Measurements from ENCODE around the gene RUNX1. TPM values are rescaled to one million over a fixed set of nuclear protein-coding genes. Genes with fewer than 3 reads are reported as not detected.
"Not testable (repeated sequence)": the region's sequence is repeated elsewhere in the genome, so short reads cannot be mapped to it uniquely, and the experiment has no call there.

RUNX1 gene
- polyA plus RNA-seq, 1 donor from 2014 or later: 9.2 TPM

- Mint-ChIP-seq H3K4me1 (peaks cover 0 to 5% (median 4%) of the 10 kb centered on the region in 3 donors), H3K27ac (no peak overlapping the region), H3K4me3 (no peak overlapping the region), H3K27me3 (no peaks in the 10 kb centered on the region), H3K9me3 (no peaks in the 10 kb centered on the region), H3K36me3 (peaks cover 20% of the 10 kb centered on the region)
Observed at GRCh38 chr21:34815831-34816705, 233.0 kb downstream of the RUNX1 start.

DNA sequence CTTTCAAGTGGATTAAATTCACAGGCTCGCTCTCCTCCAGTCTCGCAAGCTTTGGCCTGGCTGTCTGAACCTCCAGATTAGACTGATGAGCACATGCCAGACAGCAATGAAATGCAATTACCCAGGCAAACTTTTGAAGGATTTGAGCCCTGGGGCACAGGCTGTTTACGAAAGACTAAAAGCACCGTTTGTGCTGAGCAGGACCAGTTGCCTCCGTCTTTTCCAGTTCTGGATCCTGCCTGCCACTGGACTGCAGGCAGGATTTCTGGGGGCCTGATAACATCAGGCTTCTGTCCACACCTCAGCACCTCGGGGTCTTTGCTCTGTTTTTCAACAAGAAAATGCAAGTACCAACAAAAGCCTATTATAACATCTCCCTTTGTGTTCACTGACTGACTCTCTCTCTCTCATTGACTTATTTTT is 234.6 kb downstream of the RUNX1 start:
- Mint-ChIP-seq H3K27me3 (no peaks in the 10 kb centered on the region), H3K36me3 (peaks cover 21% of the 10 kb centered on the region), H3K27ac (peak overlapping the region in 1 of 3 donors; percentile 25), H3K4me3 (no peak overlapping the region), H3K4me1 (peaks cover 0 to 5% (median 5%) of the 10 kb centered on the region in 3 donors), H3K9me3 (no peaks in the 10 kb centered on the region)

- no peak overlapping the region for H3K27ac Mint-ChIP-seq
- no peak overlapping the region for H3K4me3 Mint-ChIP-seq
- peaks cover 22% of the 10 kb centered on the region for H3K36me3 Mint-ChIP-seq
- no peaks in the 10 kb centered on the region for H3K9me3 Mint-ChIP-seq
- H3K4me1 Mint-ChIP-seq: peaks cover 5 to 17% (median 10%) of the 10 kb centered on the region in 3 donors
- H3K27me3 Mint-ChIP-seq: no peaks in the 10 kb centered on the region
Observed at GRCh38 chr21:34813266-34813894, 235.7 kb downstream of the RUNX1 start.

DNA sequence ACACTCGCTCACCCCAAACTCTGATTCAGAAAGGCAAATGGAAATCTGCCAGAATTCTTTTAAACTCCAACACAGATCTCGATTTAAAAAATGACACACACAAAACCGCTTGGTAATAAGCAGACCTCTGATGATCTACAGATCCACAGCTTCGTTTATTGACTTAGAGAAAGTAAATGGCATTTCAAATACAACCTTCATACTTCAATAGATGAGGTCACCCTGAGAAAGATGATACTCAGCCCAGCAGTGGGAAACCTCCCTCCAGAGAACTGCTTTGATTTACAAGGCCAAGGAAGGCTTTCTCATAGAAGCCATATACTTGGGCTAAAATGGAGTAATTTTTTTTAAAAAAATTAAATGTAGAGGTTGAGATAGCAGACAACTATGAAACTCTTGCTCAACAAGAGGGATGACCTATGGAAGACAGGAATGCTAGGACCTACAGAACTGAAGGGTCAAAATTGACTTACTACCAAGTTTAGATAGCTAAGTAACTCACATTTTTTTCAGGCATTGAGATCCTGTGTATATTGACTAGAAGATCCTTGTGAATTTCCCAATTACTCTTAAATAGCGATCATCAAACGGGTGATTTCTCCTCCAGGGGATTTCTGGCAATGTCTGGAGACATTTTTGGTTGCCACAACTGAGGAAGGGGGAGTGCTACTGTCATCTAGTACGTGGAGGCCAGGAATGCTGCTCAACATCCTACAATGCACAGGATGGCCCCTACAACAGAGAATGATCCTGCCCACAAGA is 236.4 kb downstream of the RUNX1 start:
- Mint-ChIP-seq H3K4me3 (peak overlapping the region in 1 of 4 donors; percentile 47), H3K4me1 (peaks cover 5 to 21% (median 10%) of the 10 kb centered on the region in 3 donors), H3K27me3 (no peaks in the 10 kb centered on the region), H3K27ac (no peak overlapping the region), H3K36me3 (peaks cover 23% of the 10 kb centered on the region), H3K9me3 (no peaks in the 10 kb centered on the region)

DNA sequence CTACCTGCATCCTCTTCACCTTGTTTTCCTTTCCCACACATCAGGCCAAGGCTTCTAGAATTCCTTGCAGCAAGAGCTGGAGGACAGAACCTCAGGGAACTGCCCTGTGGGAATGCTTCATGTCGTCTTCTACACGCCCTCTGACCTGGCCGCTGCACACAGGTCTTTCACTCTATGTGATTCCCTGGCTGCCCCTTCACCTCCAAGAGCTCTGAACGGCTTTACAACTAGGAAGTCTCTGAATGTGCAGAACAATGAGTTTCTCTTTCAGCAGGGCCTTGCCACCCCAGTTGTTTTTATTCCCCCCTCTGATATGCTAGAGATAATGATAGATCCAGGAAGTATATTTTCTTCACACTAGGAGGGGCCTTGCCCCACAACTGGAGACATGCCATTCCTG is 237.7 kb downstream of the RUNX1 start:
- Mint-ChIP-seq H3K4me3 (peak overlapping the region in 1 of 4 donors; percentile 40), H3K9me3 (peaks cover 0 to 2% (median 0%) of the 10 kb centered on the region in 3 donors), H3K27me3 (no peaks in the 10 kb centered on the region), H3K4me1 (peaks cover 5 to 21% (median 10%) of the 10 kb centered on the region in 3 donors), H3K27ac (peak overlapping the region in 1 of 3 donors; percentile 46), H3K36me3 (peaks cover 20% of the 10 kb centered on the region)

DNA sequence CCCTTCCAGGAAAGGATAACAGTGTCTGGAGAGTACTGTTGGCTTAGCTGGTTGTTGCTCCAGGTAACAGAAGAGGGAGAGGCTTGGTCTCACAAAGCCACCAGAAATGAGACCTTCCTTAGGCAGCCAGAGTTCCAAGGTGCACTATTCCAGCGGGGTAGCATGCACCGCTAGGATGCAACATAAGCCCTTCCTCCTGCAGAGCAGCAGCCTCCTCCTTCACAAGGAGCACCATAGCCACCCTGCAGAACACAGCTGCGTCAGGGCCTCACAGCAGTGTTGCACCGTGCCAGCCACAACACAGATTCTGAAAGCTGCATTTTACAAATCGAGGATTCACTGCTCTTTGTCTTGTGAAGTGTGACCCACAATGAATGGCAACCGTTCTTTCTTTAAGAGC is 238.3 kb downstream of the RUNX1 start:
- H3K4me1 Mint-ChIP-seq: peaks cover 5 to 21% (median 11%) of the 10 kb centered on the region in 3 donors
- H3K27me3 Mint-ChIP-seq: no peaks in the 10 kb centered on the region
- peaks cover 17% of the 10 kb centered on the region for H3K36me3 Mint-ChIP-seq
- no peak overlapping the region for H3K4me3 Mint-ChIP-seq
- H3K9me3 Mint-ChIP-seq: peaks cover 0 to 2% (median 0%) of the 10 kb centered on the region in 3 donors
- no peak overlapping the region for H3K27ac Mint-ChIP-seq

GRCh38 chr21:34809822-34810221 is 239.3 kb downstream of the RUNX1 start:
- Mint-ChIP-seq H3K27ac (no peak overlapping the region), H3K36me3 (peaks cover 16% of the 10 kb centered on the region), H3K4me3 (no peak overlapping the region)

DNA sequence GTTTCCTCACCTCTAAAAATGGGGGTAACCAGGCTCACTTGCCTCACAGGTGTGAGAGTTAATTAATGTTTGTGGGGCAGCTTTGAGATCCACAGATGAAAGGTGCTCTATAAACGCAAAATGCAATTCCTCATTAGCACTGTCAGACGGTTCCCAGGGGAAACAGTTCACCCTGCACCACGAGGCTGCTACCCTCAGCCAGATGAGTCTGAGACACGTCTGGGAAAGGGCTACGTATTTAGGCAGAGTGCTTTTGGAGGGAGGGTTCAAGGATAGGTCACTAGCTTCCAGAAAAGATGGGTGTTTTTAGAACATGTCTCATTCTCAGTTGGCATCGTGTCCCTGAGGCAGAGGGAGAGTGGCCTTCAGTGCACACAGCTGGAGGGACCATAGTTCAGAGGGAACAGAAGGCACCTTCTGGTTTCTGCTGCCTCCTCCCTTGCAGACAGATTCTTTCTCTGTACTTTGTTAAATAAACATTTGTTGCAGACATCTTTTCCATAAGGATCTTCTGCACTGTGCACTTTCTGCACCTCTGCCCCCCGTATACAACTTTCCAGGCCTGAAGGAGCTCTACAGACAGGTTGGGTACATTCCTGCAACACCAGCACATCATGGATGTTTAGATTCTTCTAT is 240.4 kb downstream of the RUNX1 start:
- Mint-ChIP-seq H3K27me3 (no peaks in the 10 kb centered on the region), H3K4me3 (peak overlapping the region in 1 of 4 donors; percentile 75), H3K27ac (no peak overlapping the region), H3K9me3 (peaks cover 0 to 2% (median 0%) of the 10 kb centered on the region in 3 donors), H3K4me1 (peaks cover 11 to 28% (median 26%) of the 10 kb centered on the region in 3 donors), H3K36me3 (peaks cover 14% of the 10 kb centered on the region)

More at GRCh38 chr21:34809822-34810221, 239.3 kb downstream of the RUNX1 start:
- H3K27me3 Mint-ChIP-seq: no peaks in the 10 kb centered on the region
- H3K9me3 Mint-ChIP-seq: peaks cover 0 to 2% (median 0%) of the 10 kb centered on the region in 3 donors
- peaks cover 6 to 21% (median 19%) of the 10 kb centered on the region in 3 donors for H3K4me1 Mint-ChIP-seq

GRCh38 chr21:34807881-34808568 is 241.1 kb downstream of the RUNX1 start:
- peaks cover 14% of the 10 kb centered on the region for H3K36me3 Mint-ChIP-seq
- H3K27me3 Mint-ChIP-seq: no peaks in the 10 kb centered on the region
- peak overlapping the region in 2 of 3 donors; percentile 15 to 62 for H3K27ac Mint-ChIP-seq
- H3K9me3 Mint-ChIP-seq: peaks cover 0 to 2% (median 0%) of the 10 kb centered on the region in 3 donors
- H3K4me3 Mint-ChIP-seq: peak overlapping the region in 1 of 4 donors; percentile 66
- H3K4me1 Mint-ChIP-seq: peaks cover 11 to 28% (median 25%) of the 10 kb centered on the region in 3 donors

DNA sequence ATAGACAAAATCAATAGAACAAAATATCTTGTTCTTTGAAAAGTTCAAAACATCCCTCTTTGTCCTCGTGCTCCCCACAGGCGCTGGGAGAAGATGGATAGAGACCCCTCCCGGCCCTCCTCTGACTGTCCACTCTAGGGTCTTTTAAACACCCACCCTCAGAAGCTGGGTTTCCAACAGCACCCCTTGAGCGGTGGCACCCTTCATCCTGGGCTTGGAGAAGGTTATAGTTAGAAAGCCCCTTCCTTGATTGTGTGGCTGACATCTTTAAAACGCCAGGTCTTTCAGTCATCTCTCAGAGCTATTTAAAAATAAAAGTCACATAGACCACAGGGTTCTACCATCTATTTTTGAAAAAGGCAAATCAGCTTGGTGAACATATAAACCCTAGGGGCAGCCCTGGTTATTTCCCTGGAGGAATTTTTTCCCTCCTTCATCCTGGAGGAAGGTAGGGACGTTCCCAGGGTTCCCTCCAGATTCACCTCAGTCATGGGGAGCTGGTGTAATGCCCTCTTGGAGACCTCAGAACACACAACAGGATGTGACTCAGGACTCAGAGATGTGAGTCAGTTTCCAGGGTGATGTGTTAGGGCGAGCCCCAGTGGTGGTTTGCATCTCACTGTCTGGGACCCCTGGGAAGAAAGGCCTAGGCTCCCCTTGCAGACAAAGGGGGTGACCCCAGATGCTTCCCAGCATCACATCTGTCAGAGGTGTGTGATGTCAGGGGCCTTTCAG is 241.8 kb downstream of the RUNX1 start:
- H3K9me3 Mint-ChIP-seq: peaks cover 0 to 2% (median 0%) of the 10 kb centered on the region in 3 donors
- H3K36me3 Mint-ChIP-seq: peaks cover 14% of the 10 kb centered on the region
- H3K4me1 Mint-ChIP-seq: peaks cover 11 to 28% (median 25%) of the 10 kb centered on the region in 3 donors
- peak overlapping the region in 1 of 4 donors; percentile 70 for H3K4me3 Mint-ChIP-seq
- H3K27ac Mint-ChIP-seq: peak overlapping the region in 2 of 3 donors; percentile 15 to 62
- no peaks in the 10 kb centered on the region for H3K27me3 Mint-ChIP-seq

DNA sequence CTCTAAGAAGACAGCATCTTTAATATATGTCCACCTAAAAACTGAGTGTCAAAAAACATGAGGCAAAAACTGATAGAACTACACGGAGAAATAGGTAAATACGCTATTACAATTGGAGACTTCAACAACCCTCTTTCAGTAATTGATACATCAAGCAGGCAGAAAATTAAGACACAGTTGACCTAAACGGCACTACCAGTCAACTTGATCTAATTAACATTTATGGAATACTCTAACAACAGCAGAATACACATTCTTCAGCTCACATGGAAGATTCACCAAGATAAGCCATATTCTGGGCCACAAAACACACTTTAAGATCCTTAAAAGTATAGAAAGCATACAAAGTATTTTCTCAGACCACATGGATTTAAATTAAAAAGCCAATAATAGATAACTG is 242.7 kb downstream of the RUNX1 start:
- H3K9me3 Mint-ChIP-seq: peaks cover 0 to 2% (median 0%) of the 10 kb centered on the region in 3 donors
- H3K27ac Mint-ChIP-seq: no peak overlapping the region
- peaks cover 12% of the 10 kb centered on the region for H3K36me3 Mint-ChIP-seq
- peaks cover 11 to 30% (median 23%) of the 10 kb centered on the region in 3 donors for H3K4me1 Mint-ChIP-seq
- no peaks in the 10 kb centered on the region for H3K27me3 Mint-ChIP-seq
- H3K4me3 Mint-ChIP-seq: no peak overlapping the region

GRCh38 chr21:34805157-34805556 is 243.9 kb downstream of the RUNX1 start:
- Mint-ChIP-seq H3K4me3 (no peak overlapping the region), H3K4me1 (peaks cover 11 to 30% (median 23%) of the 10 kb centered on the region in 3 donors), H3K36me3 (peaks cover 10% of the 10 kb centered on the region), H3K27me3 (no peaks in the 10 kb centered on the region), H3K9me3 (peaks cover 0 to 2% (median 0%) of the 10 kb centered on the region in 3 donors), H3K27ac (no peak overlapping the region)

DNA sequence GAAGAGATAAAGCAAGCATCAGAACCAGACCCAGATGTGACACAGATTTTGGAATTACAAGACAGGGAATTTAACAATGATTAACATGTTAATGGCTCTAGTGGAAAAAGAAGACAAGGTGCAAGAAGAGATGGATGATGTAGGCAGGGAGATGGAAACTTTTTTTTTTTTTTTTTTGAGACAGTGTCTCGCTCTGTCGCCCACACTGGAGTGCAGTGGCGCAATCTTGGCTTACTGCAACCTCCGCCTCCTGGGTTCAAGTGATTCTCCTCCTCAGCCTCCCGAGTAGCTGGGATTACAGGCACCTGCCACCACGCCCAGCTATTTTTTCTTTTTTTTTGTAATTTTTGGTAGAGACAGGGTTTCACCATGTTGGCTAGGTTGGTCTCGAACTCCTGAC is 244.5 kb downstream of the RUNX1 start:
- peaks cover 11 to 30% (median 23%) of the 10 kb centered on the region in 3 donors for H3K4me1 Mint-ChIP-seq
- H3K27me3 Mint-ChIP-seq, H3K36me3 Mint-ChIP-seq, H3K27ac Mint-ChIP-seq, H3K9me3 Mint-ChIP-seq: not testable (repeated sequence)
- peak overlapping the region in 1 of 4 donors; percentile 67 for H3K4me3 Mint-ChIP-seq
